Calu3 (cell line): ENCODE measurements around the gene F7. TPM values are rescaled to one million over a fixed set of nuclear protein-coding genes. Genes with fewer than 3 reads are reported as not detected.

Experiments
- BruUV-seq: library from RNA; stranded (reverse); fragments of 400-500 nt; replicated peaks from 2 replicates; lab custom pipeline; 2021; lab: Mats Ljungman, UMichigan
- CTCF ChIA-PET: fragments of 300-600 bp; sonication (Branson Sonifier 250); formaldehyde crosslinking; loops from one replicate; lab custom pipeline; 2022; ENCODE audit warnings: antibody characterized with exemption; lab: Charles Lee
- DNase-seq: peaks from one replicate; pipeline ENCODE4 v3.0.0; 2022
- H3K27ac Mint-ChIP-seq: one replicate; pipeline ENCODE4 v1.8.0; 2022; ENCODE audit warnings: mixed read lengths; ENCODE audit not compliant: unreplicated experiment
- H3K27me3 Mint-ChIP-seq: one replicate; pipeline ENCODE4 v1.8.0; 2022; ENCODE audit warnings: mixed read lengths; ENCODE audit not compliant: unreplicated experiment
- H3K36me3 Mint-ChIP-seq: one replicate; pipeline ENCODE4 v1.8.0; 2022; ENCODE audit warnings: mild to moderate bottlenecking, moderate library complexity, mixed read lengths; ENCODE audit not compliant: insufficient read depth, unreplicated experiment
- H3K4me1 Mint-ChIP-seq: one replicate; pipeline ENCODE4 v1.8.0; 2022; ENCODE audit warnings: mild to moderate bottlenecking, low read depth, mixed read lengths; ENCODE audit not compliant: unreplicated experiment
- H3K4me3 Mint-ChIP-seq: one replicate; pipeline ENCODE4 v1.8.0; 2022; ENCODE audit warnings: mild to moderate bottlenecking, low read depth, moderate library complexity, mixed read lengths; ENCODE audit not compliant: unreplicated experiment
- H3K9me3 Mint-ChIP-seq: one replicate; pipeline ENCODE4 v1.8.0; 2022; ENCODE audit warnings: low read depth, mixed read lengths; ENCODE audit not compliant: unreplicated experiment
- intact Hi-C: fragments of 100-400 bp; cut with micrococcal nuclease; formaldehyde crosslinking; loops from one replicate; pipeline ENCODE4 v1.10.0; 2022; ENCODE audit not compliant: unreplicated experiment
- total RNA-seq: library from RNA; stranded (reverse); gene quantifications from 2 replicates; pipeline ENCODE4 v1.2.3, GENCODE V29; 2022
- TF ChIP-seq, protein P1 (sequence below): fragments of 200-600 bp; IDR thresholded peaks from one replicate; pipeline ENCODE4 v1.8.0; 2022; ENCODE audit warnings: antibody characterized with exemption; ENCODE audit not compliant: unreplicated experiment

F7 gene
- total RNA-seq, 1 experiment from 2014 or later: not detected

GRCh38 chr13:113080361-113080831, 25.2 kb upstream of the F7 start:
- H3K27ac Mint-ChIP-seq: no peak overlapping the region
- TF ChIP-seq, protein P1, sequence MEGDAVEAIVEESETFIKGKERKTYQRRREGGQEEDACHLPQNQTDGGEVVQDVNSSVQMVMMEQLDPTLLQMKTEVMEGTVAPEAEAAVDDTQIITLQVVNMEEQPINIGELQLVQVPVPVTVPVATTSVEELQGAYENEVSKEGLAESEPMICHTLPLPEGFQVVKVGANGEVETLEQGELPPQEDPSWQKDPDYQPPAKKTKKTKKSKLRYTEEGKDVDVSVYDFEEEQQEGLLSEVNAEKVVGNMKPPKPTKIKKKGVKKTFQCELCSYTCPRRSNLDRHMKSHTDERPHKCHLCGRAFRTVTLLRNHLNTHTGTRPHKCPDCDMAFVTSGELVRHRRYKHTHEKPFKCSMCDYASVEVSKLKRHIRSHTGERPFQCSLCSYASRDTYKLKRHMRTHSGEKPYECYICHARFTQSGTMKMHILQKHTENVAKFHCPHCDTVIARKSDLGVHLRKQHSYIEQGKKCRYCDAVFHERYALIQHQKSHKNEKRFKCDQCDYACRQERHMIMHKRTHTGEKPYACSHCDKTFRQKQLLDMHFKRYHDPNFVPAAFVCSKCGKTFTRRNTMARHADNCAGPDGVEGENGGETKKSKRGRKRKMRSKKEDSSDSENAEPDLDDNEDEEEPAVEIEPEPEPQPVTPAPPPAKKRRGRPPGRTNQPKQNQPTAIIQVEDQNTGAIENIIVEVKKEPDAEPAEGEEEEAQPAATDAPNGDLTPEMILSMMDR: no peak
- intact Hi-C loops: no loop called here
- H3K9me3 Mint-ChIP-seq: no peaks in the 10 kb centered on the region
- no peaks in the 10 kb centered on the region for H3K4me1 Mint-ChIP-seq
- H3K36me3 Mint-ChIP-seq: peaks cover 5% of the 10 kb centered on the region
- CTCF ChIA-PET: no interaction called here
- BruUV-seq: no TSS peak
- no peaks in the 10 kb centered on the region for H3K27me3 Mint-ChIP-seq
- H3K4me3 Mint-ChIP-seq: no peak overlapping the region
- no peak for DNase-seq

DNA sequence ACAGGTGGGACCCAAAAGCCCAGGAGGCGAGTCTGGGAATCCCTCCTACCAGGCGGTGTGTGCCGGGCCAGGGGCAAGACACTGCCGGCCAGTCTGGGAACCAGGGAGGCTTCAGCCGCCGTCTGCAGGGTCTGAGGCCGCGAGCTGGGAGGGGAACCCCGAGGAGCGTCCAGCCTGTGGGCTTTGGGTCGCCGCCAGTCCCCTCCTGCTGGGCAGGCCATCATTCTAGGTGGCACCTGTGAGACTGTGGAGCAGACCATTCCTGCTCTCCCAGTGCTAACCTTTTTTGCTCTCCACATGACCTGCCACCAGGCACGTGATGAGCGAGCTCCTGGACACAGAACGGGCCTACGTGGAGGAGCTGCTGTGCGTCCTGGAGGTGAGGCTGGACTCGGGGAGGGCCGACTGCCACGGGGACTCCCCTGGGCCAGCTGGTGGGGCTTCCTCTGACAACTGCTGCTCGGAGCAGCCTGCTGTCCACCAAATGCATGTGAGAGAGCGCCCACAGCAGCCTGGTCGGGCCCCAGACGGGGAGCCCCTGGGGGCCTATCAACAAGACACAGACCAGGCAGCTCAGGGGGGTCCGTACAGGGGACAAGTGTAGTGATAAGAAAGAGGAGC, 24.6 kb upstream of the F7 start:
- intact Hi-C loops: no loop called here
- Mint-ChIP-seq H3K9me3 (no peaks in the 10 kb centered on the region), H3K4me1 (no peaks in the 10 kb centered on the region), H3K27ac (no peak overlapping the region), H3K36me3 (peaks cover 5% of the 10 kb centered on the region), H3K4me3 (no peak overlapping the region), H3K27me3 (no peaks in the 10 kb centered on the region)
- BruUV-seq: no TSS peak
- DNase-seq: no peak
- TF ChIP-seq, protein P1: no peak
- CTCF ChIA-PET: no interaction called here

DNA sequence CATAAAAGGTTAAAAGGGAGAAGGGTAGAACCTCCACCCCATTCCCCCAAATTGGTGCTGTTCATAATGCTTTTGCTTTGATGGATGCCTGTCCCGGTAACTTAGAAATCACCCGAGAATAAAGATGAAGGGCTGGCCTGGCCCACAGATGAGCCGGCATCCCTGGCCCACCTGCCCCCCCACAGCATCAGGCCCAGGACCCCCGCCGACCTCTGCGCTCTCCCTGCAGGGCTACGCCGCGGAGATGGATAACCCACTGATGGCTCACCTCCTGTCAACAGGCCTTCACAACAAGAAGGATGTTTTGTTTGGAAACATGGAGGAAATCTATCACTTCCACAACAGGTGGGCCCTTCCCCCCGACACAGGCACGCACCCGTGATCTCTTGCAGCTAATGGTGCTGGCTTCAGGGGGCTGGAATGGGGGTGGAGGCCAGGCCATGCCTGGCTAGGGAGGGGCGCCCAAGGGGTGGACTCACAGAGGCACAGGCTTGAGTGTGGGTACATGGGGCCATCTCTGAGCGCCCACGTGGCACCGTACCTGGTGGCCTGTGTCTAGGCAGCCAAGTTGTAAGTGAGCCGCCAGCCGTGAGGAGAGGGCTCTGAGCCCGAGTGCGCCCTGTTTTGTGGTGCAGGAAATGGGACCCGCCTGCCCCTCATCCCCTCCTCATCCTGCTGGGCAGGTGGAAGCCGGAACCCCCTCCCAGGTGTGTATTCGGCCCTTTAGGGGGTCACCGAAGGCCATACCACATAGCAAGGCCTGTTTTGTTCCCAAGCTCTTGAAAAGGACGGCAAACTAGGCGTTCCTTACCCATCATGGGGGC, 23.2 kb upstream of the F7 start:
- Mint-ChIP-seq H3K9me3 (no peaks in the 10 kb centered on the region), H3K4me3 (no peak overlapping the region), H3K27ac (no peak overlapping the region), H3K36me3 (peaks cover 5% of the 10 kb centered on the region), H3K4me1 (no peaks in the 10 kb centered on the region), H3K27me3 (no peaks in the 10 kb centered on the region)
- intact Hi-C loops: no loop called here
- CTCF ChIA-PET: no interaction called here
- DNase-seq: no peak
- no TSS peak for BruUV-seq
- TF ChIP-seq, protein P1: no peak

GRCh38 chr13:113083022-113083373, 22.6 kb upstream of the F7 start:
- no TSS peak for BruUV-seq
- H3K27ac Mint-ChIP-seq: no peak overlapping the region

More at GRCh38 chr13:113083022-113083373, 22.6 kb upstream of the F7 start:
- no peaks in the 10 kb centered on the region for H3K4me1 Mint-ChIP-seq
- CTCF ChIA-PET: no interaction called here
- no peak overlapping the region for H3K4me3 Mint-ChIP-seq
- TF ChIP-seq, protein P1: no peak
- no peaks in the 10 kb centered on the region for H3K9me3 Mint-ChIP-seq
- H3K27me3 Mint-ChIP-seq: no peaks in the 10 kb centered on the region
- no peak for DNase-seq
- intact Hi-C loops: no loop called here
- peaks cover 5% of the 10 kb centered on the region for H3K36me3 Mint-ChIP-seq
